Measurements from ENCODE around the gene DHCR7. TPM values are rescaled to one million over a fixed set of nuclear protein-coding genes. Genes with fewer than 3 reads are reported as not detected.

The DHCR7 gene
- polyA plus RNA-seq, 2 of the 4 experiments (the other 2 are of a cell fraction), result 44.2 to 82.2 TPM

DNA sequence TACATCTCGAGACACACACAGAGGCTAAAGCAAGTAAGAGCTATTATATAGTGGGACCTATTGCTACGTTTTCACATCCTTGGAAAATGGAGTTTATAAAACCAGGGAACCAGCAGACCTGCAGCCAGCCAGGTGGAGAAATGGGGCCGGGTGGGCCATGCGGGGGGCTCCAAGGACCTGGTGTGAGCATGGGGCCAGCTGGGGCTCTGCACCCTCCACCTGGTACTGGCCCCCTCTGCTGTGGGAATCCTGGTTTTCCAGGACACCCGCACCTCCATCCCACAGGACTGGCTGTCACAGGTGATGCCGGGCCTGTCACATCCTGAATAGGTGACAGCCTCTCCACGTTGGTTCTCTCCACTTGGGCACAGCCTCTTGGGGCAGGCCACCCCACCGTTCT lies 11.3 kb downstream of the DHCR7 start (continued):
- TF ChIP-seq, protein P1, sequence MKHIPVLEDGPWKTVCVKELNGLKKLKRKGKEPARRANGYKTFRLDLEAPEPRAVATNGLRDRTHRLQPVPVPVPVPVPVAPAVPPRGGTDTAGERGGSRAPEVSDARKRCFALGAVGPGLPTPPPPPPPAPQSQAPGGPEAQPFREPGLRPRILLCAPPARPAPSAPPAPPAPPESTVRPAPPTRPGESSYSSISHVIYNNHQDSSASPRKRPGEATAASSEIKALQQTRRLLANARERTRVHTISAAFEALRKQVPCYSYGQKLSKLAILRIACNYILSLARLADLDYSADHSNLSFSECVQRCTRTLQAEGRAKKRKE (CRISPR knock-in tag; IDR thresholded peaks at IDR 0.05; ENCODE audit: low read depth), result no peak
- TF ChIP-seq HDAC2 (IDR thresholded peaks at IDR 0.05), result no peak

DNA sequence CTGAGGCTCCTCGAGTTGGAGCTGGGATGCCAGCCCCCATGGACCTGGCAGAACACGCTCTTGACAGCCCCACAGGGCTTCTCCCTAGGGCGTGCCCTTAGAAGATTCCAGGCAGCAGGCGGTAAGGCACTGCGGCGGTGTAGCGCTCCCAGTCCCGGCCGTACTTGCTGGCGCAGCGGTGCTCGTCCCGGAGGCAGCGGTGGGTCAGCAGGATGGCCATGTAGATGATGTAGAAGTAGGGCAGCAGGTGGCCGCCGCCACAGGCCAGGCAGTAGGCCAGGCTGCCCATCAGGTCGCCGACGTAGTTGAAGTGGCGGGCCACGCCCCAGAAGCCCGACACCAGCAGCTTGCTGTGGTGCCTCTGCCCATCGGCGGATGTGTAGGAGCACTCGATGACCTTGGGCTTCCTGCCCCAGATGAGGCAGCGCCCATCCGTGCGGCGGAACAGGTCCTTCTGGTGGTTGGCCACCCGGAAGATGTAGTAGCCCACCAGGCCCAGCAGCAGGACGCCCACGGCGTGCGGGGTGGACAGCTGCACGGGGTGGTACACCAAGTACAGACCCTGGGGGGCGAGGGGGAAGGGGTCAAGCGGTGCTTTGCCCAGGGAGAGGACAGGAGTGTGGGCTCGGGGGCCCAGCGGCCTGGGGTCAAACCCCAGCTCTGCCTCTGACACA lies 12.8 kb downstream of the DHCR7 start:
- Histone ChIP-seq H3K4me1 (peaks cover 7% of the 10 kb centered on the region; the same call in 2 of the 3 replicates), H3K4me2 (no peak overlapping the region), H3K4me3 (no peak overlapping the region), H3K27ac (no peak overlapping the region), H3K9me3 (no peaks in the 10 kb centered on the region)
- ChIA-PET POLR2A (no interaction called here), CTCF (no interaction called here)
- DNase-seq (ENCODE audit: low read depth in 1 of 2, low spot score in 1 of 2) (no peak), FAIRE-seq (no peak), ATAC-seq (no peak)
- 88% methylated on average over 26 of the region's 39 CpGs for WGBS (ENCODE audit: missing lambda C conversion rate)
- TF ChIP-seq SREBF2 (IDR thresholded peaks at IDR 0.05) (no peak), JUNB (IDR thresholded peaks at IDR 0.05) (no peak), MAZ (IDR thresholded peaks at IDR 0.05; ENCODE audit: borderline replicate concordance, low read depth, low read length) (no peak), PHF8 (IDR thresholded peaks at IDR 0.05; ENCODE audit: borderline replicate concordance, low read depth) (no peak), CBX8 (IDR thresholded peaks at IDR 0.05) (no peak), HOXB13 (CRISPR knock-in tag; IDR thresholded peaks at IDR 0.05; ENCODE audit: low read depth) (no peak), EHMT2 (IDR thresholded peaks at IDR 0.05; ENCODE audit: low read depth) (no peak), ZNF302 (CRISPR knock-in tag; IDR thresholded peaks at IDR 0.05) (no peak)
- TF ChIP-seq, protein P1 (CRISPR knock-in tag; IDR thresholded peaks at IDR 0.05; ENCODE audit: low read depth), result no peak
- TF ChIP-seq, protein P2, sequence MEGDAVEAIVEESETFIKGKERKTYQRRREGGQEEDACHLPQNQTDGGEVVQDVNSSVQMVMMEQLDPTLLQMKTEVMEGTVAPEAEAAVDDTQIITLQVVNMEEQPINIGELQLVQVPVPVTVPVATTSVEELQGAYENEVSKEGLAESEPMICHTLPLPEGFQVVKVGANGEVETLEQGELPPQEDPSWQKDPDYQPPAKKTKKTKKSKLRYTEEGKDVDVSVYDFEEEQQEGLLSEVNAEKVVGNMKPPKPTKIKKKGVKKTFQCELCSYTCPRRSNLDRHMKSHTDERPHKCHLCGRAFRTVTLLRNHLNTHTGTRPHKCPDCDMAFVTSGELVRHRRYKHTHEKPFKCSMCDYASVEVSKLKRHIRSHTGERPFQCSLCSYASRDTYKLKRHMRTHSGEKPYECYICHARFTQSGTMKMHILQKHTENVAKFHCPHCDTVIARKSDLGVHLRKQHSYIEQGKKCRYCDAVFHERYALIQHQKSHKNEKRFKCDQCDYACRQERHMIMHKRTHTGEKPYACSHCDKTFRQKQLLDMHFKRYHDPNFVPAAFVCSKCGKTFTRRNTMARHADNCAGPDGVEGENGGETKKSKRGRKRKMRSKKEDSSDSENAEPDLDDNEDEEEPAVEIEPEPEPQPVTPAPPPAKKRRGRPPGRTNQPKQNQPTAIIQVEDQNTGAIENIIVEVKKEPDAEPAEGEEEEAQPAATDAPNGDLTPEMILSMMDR (IDR thresholded peaks at IDR 0.05), result no peak

DNA sequence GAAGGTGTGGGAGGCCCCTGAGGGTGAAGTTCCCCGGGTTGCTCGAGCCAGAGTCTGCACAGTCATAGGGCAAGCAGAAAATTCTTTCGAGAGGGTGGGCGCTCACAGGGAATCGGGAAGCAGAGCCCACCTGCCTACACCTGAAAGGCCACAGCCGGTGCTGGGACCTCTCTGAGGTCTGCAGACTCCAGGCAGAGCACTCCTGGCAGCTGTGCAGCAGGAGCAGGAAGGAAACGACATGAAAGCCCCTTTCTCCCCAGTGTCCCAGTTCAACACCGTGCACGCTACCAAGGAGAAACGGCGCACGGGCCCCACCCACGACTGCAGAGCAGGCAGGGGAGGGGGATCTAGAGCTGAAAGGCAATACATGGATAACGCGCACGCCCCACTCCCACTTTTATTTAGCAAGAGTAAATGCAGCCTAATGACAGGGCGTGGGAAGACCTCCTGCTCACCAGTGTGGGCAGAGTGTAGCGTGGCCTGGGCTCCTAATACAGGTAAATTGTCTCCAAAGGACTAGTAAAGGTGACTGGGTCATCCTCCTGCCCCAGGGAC lies 13.5 kb downstream of the DHCR7 start:
- CTCF ChIA-PET, result no interaction called here
- FAIRE-seq, result no peak
- 86% methylated on average over 18 of the region's 18 CpGs for WGBS (ENCODE audit: missing lambda C conversion rate)

More for the DNA sequence above, 13.5 kb downstream of the DHCR7 start:
- H3K4me2 ChIP-seq, result no peak overlapping the region
- peaks cover 7% of the 10 kb centered on the region; the same call in 2 of the 3 replicates for H3K4me1 ChIP-seq
- TF ChIP-seq CHD4 (IDR thresholded peaks at IDR 0.05; ENCODE audit: borderline replicate concordance) (no peak), POLR2A (IDR thresholded peaks at IDR 0.05; ENCODE audit: low read length) (no peak), SREBF2 (IDR thresholded peaks at IDR 0.05) (no peak), CEBPB (IDR thresholded peaks at IDR 0.05) (no peak), HEYL (CRISPR knock-in tag; IDR thresholded peaks at IDR 0.05) (no peak), ZFP36 (IDR thresholded peaks at IDR 0.05; ENCODE audit: borderline replicate concordance, partially characterized antibody) (no peak), KDM5A (IDR thresholded peaks at IDR 0.05) (no peak)
- TF ChIP-seq, protein P3, sequence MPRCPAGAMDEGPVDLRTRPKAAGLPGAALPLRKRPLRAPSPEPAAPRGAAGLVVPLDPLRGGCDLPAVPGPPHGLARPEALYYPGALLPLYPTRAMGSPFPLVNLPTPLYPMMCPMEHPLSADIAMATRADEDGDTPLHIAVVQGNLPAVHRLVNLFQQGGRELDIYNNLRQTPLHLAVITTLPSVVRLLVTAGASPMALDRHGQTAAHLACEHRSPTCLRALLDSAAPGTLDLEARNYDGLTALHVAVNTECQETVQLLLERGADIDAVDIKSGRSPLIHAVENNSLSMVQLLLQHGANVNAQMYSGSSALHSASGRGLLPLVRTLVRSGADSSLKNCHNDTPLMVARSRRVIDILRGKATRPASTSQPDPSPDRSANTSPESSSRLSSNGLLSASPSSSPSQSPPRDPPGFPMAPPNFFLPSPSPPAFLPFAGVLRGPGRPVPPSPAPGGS (IDR thresholded peaks at IDR 0.05), result no peak
- no peak overlapping the region for H3K27ac ChIP-seq
- ATAC-seq (no peak), DNase-seq (ENCODE audit: low read depth in 1 of 2, low spot score in 1 of 2) (no peak)
- no peaks in the 10 kb centered on the region for H3K9me3 ChIP-seq
- POLR2A ChIA-PET, result no interaction called here
- H3K4me3 ChIP-seq, result no peak overlapping the region
